ENCODE measurements around the gene CYBRD1. TPM values are rescaled to one million over a fixed set of nuclear protein-coding genes. Genes with fewer than 3 reads are reported as not detected.

Gene CYBRD1
- total RNA-seq, 1 experiment from 2014 or later: 7.9 TPM

DNA sequence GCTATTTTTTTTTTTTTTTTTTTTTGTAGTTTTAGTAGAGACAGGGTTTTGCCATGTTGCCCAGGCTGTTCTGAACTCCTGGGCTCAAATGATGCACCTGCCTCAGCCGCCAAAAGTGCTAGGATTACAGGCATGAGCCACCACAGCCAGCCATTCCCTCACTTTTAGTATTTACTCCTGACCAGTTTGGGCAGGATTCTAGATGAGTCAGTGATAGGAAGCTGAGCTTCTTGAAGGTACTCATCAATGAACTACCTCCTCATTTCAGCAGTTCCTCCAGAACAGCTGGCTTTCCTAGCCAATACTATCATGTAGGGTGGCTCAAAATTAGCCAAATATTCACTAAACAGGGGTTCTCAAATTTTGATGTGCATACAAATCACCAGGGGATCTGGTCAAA is 57.2 kb downstream of the CYBRD1 start:
- no peaks in the 10 kb centered on the region for H3K4me1 Mint-ChIP-seq

DNA sequence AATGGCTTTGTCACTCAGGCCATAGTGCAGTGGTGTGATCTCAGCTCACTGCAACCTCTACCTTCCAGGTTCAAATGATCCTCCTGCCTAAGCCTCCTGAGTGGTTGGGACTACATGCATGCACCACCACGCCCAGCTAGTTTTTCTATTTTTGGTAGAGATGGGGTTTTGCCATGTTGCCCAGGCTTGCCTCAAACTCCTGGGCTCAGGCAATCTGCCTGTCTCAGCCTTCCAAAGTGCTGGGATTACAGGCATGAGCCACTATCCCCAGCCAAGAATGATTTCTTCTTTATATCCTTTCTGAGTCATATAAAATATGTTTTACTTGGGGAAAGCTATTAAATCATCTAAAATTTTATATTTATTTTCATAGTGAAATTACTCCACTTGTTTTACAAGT is 61.3 kb downstream of the CYBRD1 start:
- H3K36me3 Mint-ChIP-seq: no peaks in the 10 kb centered on the region
- H3K9me3 Mint-ChIP-seq: peaks cover 6% of the 10 kb centered on the region; the same call in 1 of the 2 replicates
- DNase-seq (ENCODE audit: low spot score) (no peak), ATAC-seq (no peak)
- POLR2A ChIA-PET: no interaction called here
- no peaks in the 10 kb centered on the region for H3K27me3 Mint-ChIP-seq (ENCODE audit: low read depth)
- no peak overlapping the region for H3K4me3 Mint-ChIP-seq
- CTCF ChIA-PET: no interaction called here
- H3K4me1 Mint-ChIP-seq: no peaks in the 10 kb centered on the region
- no peak overlapping the region for H3K27ac Mint-ChIP-seq
- TF ChIP-seq, protein P1, sequence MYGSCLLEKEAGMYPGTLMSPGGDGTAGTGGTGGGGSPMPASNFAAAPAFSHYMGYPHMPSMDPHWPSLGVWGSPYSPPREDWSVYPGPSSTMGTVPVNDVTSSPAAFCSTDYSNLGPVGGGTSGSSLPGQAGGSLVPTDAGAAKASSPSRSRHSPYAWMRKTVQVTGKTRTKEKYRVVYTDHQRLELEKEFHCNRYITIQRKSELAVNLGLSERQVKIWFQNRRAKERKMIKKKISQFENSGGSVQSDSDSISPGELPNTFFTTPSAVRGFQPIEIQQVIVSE (CRISPR knock-in tag; IDR thresholded peaks at IDR 0.05; ENCODE audit: borderline replicate concordance): no peak
- TF ChIP-seq ELF4 (CRISPR knock-in tag; IDR thresholded peaks at IDR 0.05; ENCODE audit: low read depth): no peak
- TF ChIP-seq, protein P2, sequence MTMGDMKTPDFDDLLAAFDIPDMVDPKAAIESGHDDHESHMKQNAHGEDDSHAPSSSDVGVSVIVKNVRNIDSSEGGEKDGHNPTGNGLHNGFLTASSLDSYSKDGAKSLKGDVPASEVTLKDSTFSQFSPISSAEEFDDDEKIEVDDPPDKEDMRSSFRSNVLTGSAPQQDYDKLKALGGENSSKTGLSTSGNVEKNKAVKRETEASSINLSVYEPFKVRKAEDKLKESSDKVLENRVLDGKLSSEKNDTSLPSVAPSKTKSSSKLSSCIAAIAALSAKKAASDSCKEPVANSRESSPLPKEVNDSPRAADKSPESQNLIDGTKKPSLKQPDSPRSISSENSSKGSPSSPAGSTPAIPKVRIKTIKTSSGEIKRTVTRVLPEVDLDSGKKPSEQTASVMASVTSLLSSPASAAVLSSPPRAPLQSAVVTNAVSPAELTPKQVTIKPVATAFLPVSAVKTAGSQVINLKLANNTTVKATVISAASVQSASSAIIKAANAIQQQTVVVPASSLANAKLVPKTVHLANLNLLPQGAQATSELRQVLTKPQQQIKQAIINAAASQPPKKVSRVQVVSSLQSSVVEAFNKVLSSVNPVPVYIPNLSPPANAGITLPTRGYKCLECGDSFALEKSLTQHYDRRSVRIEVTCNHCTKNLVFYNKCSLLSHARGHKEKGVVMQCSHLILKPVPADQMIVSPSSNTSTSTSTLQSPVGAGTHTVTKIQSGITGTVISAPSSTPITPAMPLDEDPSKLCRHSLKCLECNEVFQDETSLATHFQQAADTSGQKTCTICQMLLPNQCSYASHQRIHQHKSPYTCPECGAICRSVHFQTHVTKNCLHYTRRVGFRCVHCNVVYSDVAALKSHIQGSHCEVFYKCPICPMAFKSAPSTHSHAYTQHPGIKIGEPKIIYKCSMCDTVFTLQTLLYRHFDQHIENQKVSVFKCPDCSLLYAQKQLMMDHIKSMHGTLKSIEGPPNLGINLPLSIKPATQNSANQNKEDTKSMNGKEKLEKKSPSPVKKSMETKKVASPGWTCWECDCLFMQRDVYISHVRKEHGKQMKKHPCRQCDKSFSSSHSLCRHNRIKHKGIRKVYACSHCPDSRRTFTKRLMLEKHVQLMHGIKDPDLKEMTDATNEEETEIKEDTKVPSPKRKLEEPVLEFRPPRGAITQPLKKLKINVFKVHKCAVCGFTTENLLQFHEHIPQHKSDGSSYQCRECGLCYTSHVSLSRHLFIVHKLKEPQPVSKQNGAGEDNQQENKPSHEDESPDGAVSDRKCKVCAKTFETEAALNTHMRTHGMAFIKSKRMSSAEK (CRISPR knock-in tag; IDR thresholded peaks at IDR 0.05; ENCODE audit: borderline replicate concordance): no peak

More for the DNA sequence above, 57.2 kb downstream of the CYBRD1 start:
- ATAC-seq (no peak), DNase-seq (ENCODE audit: low spot score) (no peak)
- Mint-ChIP-seq H3K9me3 (no peaks in the 10 kb centered on the region; the same call in 1 of the 2 replicates), H3K36me3 (no peaks in the 10 kb centered on the region), H3K27me3 (ENCODE audit: low read depth) (no peaks in the 10 kb centered on the region), H3K4me3 (no peak overlapping the region), H3K27ac (no peak overlapping the region)
- ChIA-PET POLR2A (no interaction called here), CTCF (interaction anchor here (0.6 to 1.6 kb wide), 5 partner anchors 9 to 853 kb away, joined by 3 to 4 read pairs (median 3); no protein-coding TSS in a partner anchor)
- no peak for TF ChIP-seq JUN (CRISPR knock-in tag; IDR thresholded peaks at IDR 0.05)
- TF ChIP-seq, protein P3, sequence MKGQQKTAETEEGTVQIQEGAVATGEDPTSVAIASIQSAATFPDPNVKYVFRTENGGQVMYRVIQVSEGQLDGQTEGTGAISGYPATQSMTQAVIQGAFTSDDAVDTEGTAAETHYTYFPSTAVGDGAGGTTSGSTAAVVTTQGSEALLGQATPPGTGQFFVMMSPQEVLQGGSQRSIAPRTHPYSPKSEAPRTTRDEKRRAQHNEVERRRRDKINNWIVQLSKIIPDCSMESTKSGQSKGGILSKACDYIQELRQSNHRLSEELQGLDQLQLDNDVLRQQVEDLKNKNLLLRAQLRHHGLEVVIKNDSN (CRISPR knock-in tag; IDR thresholded peaks at IDR 0.05): no peak
- TF ChIP-seq, protein P4, sequence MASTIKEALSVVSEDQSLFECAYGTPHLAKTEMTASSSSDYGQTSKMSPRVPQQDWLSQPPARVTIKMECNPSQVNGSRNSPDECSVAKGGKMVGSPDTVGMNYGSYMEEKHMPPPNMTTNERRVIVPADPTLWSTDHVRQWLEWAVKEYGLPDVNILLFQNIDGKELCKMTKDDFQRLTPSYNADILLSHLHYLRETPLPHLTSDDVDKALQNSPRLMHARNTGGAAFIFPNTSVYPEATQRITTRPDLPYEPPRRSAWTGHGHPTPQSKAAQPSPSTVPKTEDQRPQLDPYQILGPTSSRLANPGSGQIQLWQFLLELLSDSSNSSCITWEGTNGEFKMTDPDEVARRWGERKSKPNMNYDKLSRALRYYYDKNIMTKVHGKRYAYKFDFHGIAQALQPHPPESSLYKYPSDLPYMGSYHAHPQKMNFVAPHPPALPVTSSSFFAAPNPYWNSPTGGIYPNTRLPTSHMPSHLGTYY (CRISPR knock-in tag; IDR thresholded peaks at IDR 0.05): no peak
- no peak for TF ChIP-seq FOXP1 (CRISPR knock-in tag; IDR thresholded peaks at IDR 0.05; ENCODE audit: borderline replicate concordance)
- TF ChIP-seq NFYB (CRISPR knock-in tag; conservative IDR thresholded peaks at IDR 0.05; ENCODE audit: low read depth): no peak
- no peak for TF ChIP-seq ETV6 (CRISPR knock-in tag; IDR thresholded peaks at IDR 0.05)
- no peak for TF ChIP-seq ZNF219 (CRISPR knock-in tag; IDR thresholded peaks at IDR 0.05; ENCODE audit: borderline replicate concordance)
- TF ChIP-seq TCF7 (CRISPR knock-in tag; IDR thresholded peaks at IDR 0.05; ENCODE audit: low read depth): no peak
- no peak for TF ChIP-seq PRRX2 (CRISPR knock-in tag; IDR thresholded peaks at IDR 0.05)
- no peak for TF ChIP-seq MYBL2 (CRISPR knock-in tag; IDR thresholded peaks at IDR 0.05)
- TF ChIP-seq SMAD4 (CRISPR knock-in tag; IDR thresholded peaks at IDR 0.05): no peak
- TF ChIP-seq, protein P5, sequence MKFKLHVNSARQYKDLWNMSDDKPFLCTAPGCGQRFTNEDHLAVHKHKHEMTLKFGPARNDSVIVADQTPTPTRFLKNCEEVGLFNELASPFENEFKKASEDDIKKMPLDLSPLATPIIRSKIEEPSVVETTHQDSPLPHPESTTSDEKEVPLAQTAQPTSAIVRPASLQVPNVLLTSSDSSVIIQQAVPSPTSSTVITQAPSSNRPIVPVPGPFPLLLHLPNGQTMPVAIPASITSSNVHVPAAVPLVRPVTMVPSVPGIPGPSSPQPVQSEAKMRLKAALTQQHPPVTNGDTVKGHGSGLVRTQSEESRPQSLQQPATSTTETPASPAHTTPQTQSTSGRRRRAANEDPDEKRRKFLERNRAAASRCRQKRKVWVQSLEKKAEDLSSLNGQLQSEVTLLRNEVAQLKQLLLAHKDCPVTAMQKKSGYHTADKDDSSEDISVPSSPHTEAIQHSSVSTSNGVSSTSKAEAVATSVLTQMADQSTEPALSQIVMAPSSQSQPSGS (CRISPR knock-in tag; IDR thresholded peaks at IDR 0.05; ENCODE audit: borderline replicate concordance, low read depth): no peak
- no peak for TF ChIP-seq ZNF263 (CRISPR knock-in tag; IDR thresholded peaks at IDR 0.05; ENCODE audit: low read depth)
- no peak for TF ChIP-seq CBFB (CRISPR knock-in tag; IDR thresholded peaks at IDR 0.05; ENCODE audit: low read depth)
- no peak for TF ChIP-seq NR2C2 (CRISPR knock-in tag; IDR thresholded peaks at IDR 0.05)
- TF ChIP-seq, protein P6, sequence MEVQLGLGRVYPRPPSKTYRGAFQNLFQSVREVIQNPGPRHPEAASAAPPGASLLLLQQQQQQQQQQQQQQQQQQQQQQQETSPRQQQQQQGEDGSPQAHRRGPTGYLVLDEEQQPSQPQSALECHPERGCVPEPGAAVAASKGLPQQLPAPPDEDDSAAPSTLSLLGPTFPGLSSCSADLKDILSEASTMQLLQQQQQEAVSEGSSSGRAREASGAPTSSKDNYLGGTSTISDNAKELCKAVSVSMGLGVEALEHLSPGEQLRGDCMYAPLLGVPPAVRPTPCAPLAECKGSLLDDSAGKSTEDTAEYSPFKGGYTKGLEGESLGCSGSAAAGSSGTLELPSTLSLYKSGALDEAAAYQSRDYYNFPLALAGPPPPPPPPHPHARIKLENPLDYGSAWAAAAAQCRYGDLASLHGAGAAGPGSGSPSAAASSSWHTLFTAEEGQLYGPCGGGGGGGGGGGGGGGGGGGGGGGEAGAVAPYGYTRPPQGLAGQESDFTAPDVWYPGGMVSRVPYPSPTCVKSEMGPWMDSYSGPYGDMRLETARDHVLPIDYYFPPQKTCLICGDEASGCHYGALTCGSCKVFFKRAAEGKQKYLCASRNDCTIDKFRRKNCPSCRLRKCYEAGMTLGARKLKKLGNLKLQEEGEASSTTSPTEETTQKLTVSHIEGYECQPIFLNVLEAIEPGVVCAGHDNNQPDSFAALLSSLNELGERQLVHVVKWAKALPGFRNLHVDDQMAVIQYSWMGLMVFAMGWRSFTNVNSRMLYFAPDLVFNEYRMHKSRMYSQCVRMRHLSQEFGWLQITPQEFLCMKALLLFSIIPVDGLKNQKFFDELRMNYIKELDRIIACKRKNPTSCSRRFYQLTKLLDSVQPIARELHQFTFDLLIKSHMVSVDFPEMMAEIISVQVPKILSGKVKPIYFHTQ (CRISPR knock-in tag; IDR thresholded peaks at IDR 0.05): no peak
- TF ChIP-seq, protein P7, sequence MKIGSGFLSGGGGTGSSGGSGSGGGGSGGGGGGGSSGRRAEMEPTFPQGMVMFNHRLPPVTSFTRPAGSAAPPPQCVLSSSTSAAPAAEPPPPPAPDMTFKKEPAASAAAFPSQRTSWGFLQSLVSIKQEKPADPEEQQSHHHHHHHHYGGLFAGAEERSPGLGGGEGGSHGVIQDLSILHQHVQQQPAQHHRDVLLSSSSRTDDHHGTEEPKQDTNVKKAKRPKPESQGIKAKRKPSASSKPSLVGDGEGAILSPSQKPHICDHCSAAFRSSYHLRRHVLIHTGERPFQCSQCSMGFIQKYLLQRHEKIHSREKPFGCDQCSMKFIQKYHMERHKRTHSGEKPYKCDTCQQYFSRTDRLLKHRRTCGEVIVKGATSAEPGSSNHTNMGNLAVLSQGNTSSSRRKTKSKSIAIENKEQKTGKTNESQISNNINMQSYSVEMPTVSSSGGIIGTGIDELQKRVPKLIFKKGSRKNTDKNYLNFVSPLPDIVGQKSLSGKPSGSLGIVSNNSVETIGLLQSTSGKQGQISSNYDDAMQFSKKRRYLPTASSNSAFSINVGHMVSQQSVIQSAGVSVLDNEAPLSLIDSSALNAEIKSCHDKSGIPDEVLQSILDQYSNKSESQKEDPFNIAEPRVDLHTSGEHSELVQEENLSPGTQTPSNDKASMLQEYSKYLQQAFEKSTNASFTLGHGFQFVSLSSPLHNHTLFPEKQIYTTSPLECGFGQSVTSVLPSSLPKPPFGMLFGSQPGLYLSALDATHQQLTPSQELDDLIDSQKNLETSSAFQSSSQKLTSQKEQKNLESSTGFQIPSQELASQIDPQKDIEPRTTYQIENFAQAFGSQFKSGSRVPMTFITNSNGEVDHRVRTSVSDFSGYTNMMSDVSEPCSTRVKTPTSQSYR (CRISPR knock-in tag; IDR thresholded peaks at IDR 0.05): no peak
- TF ChIP-seq SP1 (CRISPR knock-in tag; conservative IDR thresholded peaks at IDR 0.05): no peak
- TF ChIP-seq ZNF416 (CRISPR knock-in tag; IDR thresholded peaks at IDR 0.05): no peak

Measured in WTC11 (cell line).